Measurements from ENCODE around the gene USP32. TPM values are rescaled to one million over a fixed set of nuclear protein-coding genes. Genes with fewer than 3 reads are reported as not detected.

Gene USP32
- total and polyA plus RNA-seq, 3 experiments from 2014 or later = 8.6 to 24.8 (median 23.1) TPM

DNA sequence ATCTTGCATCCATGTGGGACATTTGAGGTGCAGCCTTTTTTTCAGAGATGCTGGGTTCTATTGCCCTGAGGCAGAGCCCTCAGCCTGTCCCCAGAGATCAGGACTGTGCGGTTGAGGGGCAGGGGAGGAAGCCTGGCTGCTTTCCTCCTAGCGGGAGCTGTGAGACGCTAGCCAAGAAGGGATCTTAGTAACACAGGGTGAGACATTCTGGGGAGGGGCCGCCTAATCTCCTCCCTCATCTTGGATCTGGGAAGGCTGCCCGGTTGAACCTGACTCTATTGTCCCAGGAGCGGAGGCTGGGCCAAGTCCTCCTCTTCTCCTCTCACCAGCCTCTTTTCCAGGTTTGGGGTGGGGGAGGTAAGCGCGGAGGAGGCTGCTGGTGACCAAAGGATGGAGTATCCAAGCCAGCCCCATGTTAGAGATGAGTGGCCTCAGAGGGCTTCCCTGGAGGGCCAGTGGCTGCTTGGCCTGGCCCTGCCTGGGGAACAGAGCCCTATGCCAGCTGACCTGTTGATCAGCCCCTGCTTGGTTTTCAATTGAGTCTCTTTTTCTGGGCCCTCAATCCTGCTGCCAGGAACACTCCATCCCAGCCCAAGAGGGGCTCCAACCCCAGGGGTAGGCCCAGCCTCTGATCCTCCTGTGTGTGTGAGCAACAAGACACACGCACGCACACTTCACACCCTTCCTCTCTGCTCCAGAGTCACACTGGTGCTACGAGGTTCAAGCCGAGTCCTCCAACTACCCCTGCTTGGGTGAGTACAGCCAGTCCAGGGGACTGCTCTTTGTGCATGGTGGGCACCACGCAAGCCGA lies 237.1 kb downstream of the USP32 start:
- Histone ChIP-seq H3K27ac (ENCODE audit: low read depth, low read length) (no peak overlapping the region), H3K4me1 (ENCODE audit: insufficient read depth, low read length) (peaks cover 8% of the 10 kb centered on the region), H3K4me3 (ENCODE audit: low read length) (no peak overlapping the region), H3K36me3 (ENCODE audit: insufficient read depth, low read length) (no peaks in the 10 kb centered on the region), H3K9me3 (ENCODE audit: low read length) (no peaks in the 10 kb centered on the region), H3K27me3 (ENCODE audit: insufficient read depth, low read length, poor library complexity, severe bottlenecking) (peaks cover 8% of the 10 kb centered on the region)
- Mint-ChIP-seq H3K4me1 (peaks cover 10 to 13% (median 12%) of the 10 kb centered on the region in 3 donors), H3K9me3 (peaks cover 0 to 2% (median 0%) of the 10 kb centered on the region in 5 donors), H3K27ac (no peak overlapping the region), H3K27me3 (peaks cover 30 to 69% of the 10 kb centered on the region in 2 donors), H3K36me3 (no peaks in the 10 kb centered on the region), H3K4me3 (no peak overlapping the region)
- POLR2A ChIA-PET = no interaction called here
- no peak for DNase-seq
- CTCF ChIA-PET = no interaction called here

DNA sequence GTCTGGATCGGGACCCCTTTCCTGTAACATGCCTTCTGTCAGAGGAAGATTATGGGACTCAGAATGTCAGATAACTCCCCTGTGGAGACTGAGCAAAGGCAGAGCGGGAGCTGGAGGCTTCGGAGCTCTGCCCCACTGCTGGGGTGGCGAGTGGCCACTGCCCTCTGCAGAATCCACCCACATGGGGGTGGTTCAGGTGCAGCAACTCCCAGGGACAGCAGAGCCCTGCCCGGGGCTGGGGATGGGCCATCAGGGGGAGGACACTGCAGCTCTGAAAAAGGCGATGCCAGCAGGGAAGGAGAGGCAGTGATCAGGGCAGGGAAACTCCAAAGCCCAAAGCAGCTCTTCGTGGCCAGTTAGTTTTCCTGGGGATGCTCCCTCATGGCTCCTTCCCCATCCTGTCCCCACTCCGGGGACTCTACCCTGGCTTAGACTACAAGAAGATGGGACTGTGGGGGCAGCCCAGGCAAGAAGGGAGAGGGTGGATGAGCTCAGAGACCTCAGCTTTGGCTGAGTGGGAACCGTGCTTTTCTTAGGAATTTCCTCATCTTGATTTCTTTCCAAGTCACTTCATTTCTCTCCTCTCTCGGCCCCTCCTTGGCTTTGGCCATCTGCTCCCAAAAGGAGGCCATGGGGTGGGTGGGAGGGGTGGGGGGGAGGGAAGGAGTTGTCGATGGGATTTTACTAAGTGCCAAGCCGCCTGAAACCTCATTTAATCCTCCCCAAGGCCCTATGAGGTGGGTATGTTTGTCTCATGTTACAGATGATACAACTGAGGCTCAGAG lies 238.1 kb downstream of the USP32 start:
- H3K27ac Mint-ChIP-seq = no peak overlapping the region

DNA sequence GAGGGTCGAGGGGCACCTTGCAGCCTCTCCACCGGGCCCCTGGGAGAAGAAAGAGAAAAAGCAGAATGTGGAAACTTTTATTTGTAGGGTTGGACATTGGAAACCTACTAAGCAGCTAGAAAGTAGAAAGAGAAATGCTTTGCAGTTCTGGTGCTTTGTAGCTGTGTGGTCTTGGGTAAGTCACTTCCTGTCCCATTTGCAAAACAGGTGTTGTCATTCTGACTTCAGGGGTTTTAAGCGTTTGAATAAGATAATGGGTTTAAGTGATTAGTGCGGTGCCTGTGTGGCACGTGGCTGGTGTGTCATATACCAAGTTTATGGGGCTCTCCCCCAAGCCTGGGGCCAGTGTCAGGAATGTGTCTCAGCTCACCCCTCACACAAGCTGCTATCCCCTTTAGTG lies 240.6 kb downstream of the USP32 start:
- POLR2A ChIA-PET = no interaction called here
- Histone ChIP-seq H3K9me3 (ENCODE audit: low read length) (no peaks in the 10 kb centered on the region), H3K4me1 (ENCODE audit: insufficient read depth, low read length) (peaks cover 8% of the 10 kb centered on the region), H3K27me3 (ENCODE audit: insufficient read depth, low read length, poor library complexity, severe bottlenecking) (peaks cover 36% of the 10 kb centered on the region), H3K4me3 (ENCODE audit: low read length) (no peak overlapping the region), H3K27ac (ENCODE audit: low read depth, low read length) (no peak overlapping the region), H3K36me3 (ENCODE audit: insufficient read depth, low read length) (no peaks in the 10 kb centered on the region)
- CTCF ChIA-PET = interaction anchor here (1.6 kb wide), 1 partner anchor 11 kb away, joined by 7 read pairs; no protein-coding TSS in a partner anchor
- Mint-ChIP-seq H3K27me3 (peaks cover 52 to 77% of the 10 kb centered on the region in 2 donors), H3K27ac (peak overlapping the region in 1 of 8 donors; percentile 29), H3K36me3 (no peaks in the 10 kb centered on the region), H3K4me1 (peaks cover 11 to 19% (median 17%) of the 10 kb centered on the region in 3 donors), H3K4me3 (peak overlapping the region in 6 of 7 donors; percentile 1 to 75 (median 69)), H3K9me3 (no peaks in the 10 kb centered on the region)
- no peak for DNase-seq

More for the DNA sequence above, 238.1 kb downstream of the USP32 start:
- CTCF ChIA-PET = interaction anchor here (1.1 to 1.6 kb wide), 2 partner anchors 12 to 282 kb away, joined by 3 to 6 read pairs; no protein-coding TSS in a partner anchor
- H3K27ac ChIP-seq (ENCODE audit: low read depth, low read length) = no peak overlapping the region
- peaks cover 8% of the 10 kb centered on the region for H3K4me1 ChIP-seq (ENCODE audit: insufficient read depth, low read length)
- H3K36me3 ChIP-seq (ENCODE audit: insufficient read depth, low read length) = no peaks in the 10 kb centered on the region
- peaks cover 17% of the 10 kb centered on the region for H3K27me3 ChIP-seq (ENCODE audit: insufficient read depth, low read length, poor library complexity, severe bottlenecking)
- DNase-seq = no peak
- peaks cover 11 to 19% (median 17%) of the 10 kb centered on the region in 3 donors for H3K4me1 Mint-ChIP-seq
- no peak overlapping the region for H3K4me3 Mint-ChIP-seq
- H3K4me3 ChIP-seq (ENCODE audit: low read length) = no peak overlapping the region
- H3K27me3 Mint-ChIP-seq = peaks cover 32 to 71% of the 10 kb centered on the region in 2 donors
- no peaks in the 10 kb centered on the region for H3K36me3 Mint-ChIP-seq
- POLR2A ChIA-PET = interaction anchor here (0.5 kb wide), 1 partner anchor 51 kb away, joined by 4 read pairs; no protein-coding TSS in a partner anchor
- peaks cover 0 to 2% (median 0%) of the 10 kb centered on the region in 5 donors for H3K9me3 Mint-ChIP-seq
- no peaks in the 10 kb centered on the region for H3K9me3 ChIP-seq (ENCODE audit: low read length)

DNA sequence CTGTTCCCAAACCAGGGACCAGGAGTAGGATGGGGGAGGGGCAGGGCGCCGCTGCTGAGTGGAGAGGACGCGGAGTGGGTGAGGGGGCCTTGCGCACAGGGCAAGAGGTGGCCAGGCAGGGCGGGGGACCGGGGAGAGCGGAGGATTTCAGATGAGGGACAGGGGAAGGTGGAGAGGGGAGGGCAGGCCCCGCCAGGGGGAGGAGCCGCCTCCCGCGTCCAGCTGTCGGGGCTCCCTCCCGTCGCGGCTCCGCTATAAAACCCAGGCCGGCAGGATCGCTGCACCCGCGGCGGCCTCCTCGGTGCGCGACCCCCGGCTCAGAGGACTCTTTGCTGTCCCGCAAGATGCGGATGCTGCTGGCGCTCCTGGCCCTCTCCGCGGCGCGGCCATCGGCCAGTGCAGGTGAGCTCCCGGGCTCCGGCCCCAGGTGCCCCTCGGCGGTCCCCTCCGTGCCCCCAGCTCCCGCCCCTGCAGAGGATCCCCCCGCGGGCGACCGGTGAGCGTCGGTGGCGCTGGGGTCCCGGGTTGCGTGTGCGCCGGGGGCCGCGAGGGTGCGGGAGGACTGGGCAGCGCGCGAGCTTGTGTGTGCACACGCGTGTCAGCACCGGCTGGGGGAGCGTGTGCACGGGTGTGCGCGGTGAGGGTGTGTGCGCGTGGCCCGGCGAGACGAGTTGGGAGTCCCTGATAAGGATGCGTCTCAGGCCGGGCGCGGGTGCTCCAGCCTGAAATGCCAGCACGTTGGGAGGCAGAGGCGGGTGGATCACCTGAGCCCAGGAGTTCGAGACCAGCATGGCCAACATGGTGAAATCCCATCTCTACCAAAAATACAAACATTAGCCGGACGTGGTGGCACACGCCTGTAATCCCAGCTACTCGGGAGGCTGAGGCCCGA lies 242.0 kb downstream of the USP32 start, which contains the start of gene CA4:
CA4 (plus strand) TSS at position 283 of the 892 bp plus-strand sequence; CDS start at position 345, 62 bp downstream.
- no peaks in the 10 kb centered on the region for H3K9me3 Mint-ChIP-seq

DNA sequence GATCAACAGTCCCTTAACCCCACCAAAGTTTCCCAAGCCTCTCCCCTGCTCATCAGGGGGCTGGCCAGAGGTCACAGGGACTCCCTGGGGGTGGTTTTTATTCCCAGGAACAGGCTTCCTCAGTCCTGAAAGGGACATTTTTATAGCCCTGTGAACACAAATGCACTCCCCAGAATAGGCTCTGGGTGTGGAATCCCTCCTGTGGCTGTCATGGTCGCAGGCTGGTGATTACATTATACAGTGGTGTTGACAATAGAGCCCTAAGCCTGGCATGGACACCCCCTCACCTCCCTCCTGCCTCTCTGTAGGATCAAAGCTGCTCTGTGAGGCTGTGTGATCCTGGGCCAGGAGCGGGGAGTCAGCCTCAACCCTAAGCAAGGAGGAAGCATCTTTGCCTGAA lies 243.6 kb downstream of the USP32 start:
- ChIA-PET POLR2A (no interaction called here), CTCF (no interaction called here)
- Mint-ChIP-seq H3K27me3 (peaks cover 67 to 88% of the 10 kb centered on the region in 2 donors), H3K4me3 (no peak overlapping the region), H3K9me3 (no peaks in the 10 kb centered on the region), H3K36me3 (no peaks in the 10 kb centered on the region), H3K27ac (no peak overlapping the region), H3K4me1 (peaks cover 16 to 22% (median 19%) of the 10 kb centered on the region in 3 donors)
- Histone ChIP-seq H3K36me3 (ENCODE audit: insufficient read depth, low read length) (no peaks in the 10 kb centered on the region), H3K27ac (ENCODE audit: low read depth, low read length) (no peak overlapping the region), H3K9me3 (ENCODE audit: low read length) (no peaks in the 10 kb centered on the region), H3K4me1 (ENCODE audit: insufficient read depth, low read length) (peaks cover 9% of the 10 kb centered on the region), H3K27me3 (ENCODE audit: insufficient read depth, low read length, poor library complexity, severe bottlenecking) (peaks cover 41% of the 10 kb centered on the region), H3K4me3 (ENCODE audit: low read length) (no peak overlapping the region)
- DNase-seq = no peak

More for the DNA sequence above, 242.0 kb downstream of the USP32 start, which contains the start of gene CA4:
- Histone ChIP-seq H3K27me3 (ENCODE audit: insufficient read depth, low read length, poor library complexity, severe bottlenecking) (peaks cover 41% of the 10 kb centered on the region), H3K4me1 (ENCODE audit: insufficient read depth, low read length) (peaks cover 8% of the 10 kb centered on the region), H3K4me3 (ENCODE audit: low read length) (no peak within 1 kb of the TSS), H3K36me3 (ENCODE audit: insufficient read depth, low read length) (no peaks in the 10 kb centered on the region), H3K27ac (ENCODE audit: low read depth, low read length) (no peak within 1 kb of the TSS), H3K9me3 (ENCODE audit: low read length) (no peaks in the 10 kb centered on the region)
- ChIA-PET POLR2A (no interaction called here), CTCF (interaction anchor here (1.6 kb wide), 1 partner anchor 9 kb away, joined by 7 read pairs; no protein-coding TSS in a partner anchor)
- H3K4me3 Mint-ChIP-seq = peak within 1 kb of the TSS in 6 of 7 donors; percentile 55 to 84 (median 71)
- H3K4me1 Mint-ChIP-seq = peaks cover 11 to 19% (median 17%) of the 10 kb centered on the region in 3 donors
- no peak for DNase-seq
- H3K27me3 Mint-ChIP-seq = peaks cover 63 to 80% of the 10 kb centered on the region in 2 donors
- peak within 1 kb of the TSS in 1 of 8 donors; percentile 74 for H3K27ac Mint-ChIP-seq
- H3K36me3 Mint-ChIP-seq = no peaks in the 10 kb centered on the region

DNA sequence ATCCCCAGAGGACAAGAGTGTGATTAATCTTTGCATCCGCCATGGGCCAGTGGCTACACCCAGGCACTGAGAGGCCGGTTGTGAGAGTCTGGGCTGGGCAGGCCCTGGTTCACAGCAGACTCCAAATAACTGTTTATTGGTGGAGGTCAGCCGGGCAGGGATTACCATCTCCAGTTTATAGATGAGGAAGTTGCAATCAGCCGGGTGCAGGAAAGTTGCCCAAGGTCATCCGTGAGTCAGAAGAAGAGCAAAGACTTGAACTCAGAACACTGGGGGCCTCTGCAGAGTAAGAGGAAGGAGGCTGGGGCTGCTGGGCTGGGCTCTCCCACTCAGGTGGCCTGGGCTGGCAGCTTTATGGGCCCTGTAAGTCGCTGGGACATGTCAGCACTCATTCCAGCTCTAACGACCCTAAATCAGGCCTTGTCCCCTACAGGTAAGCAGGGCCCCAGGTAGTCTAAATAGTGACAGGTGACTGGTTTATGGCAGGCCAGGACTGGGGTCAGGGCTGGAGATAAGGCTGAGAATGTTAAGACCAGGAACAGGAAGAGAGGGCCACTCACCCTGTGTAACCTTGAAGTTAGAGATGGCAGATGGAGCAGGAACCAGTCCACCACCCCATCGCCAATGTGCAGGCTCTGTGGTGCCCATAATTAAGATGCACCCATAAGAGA lies 244.2 kb downstream of the USP32 start:
- H3K4me3 Mint-ChIP-seq = no peak overlapping the region
- peaks cover 69 to 90% of the 10 kb centered on the region in 2 donors for H3K27me3 Mint-ChIP-seq
- Histone ChIP-seq H3K27ac (ENCODE audit: low read depth, low read length) (no peak overlapping the region), H3K4me1 (ENCODE audit: insufficient read depth, low read length) (peaks cover 14% of the 10 kb centered on the region), H3K4me3 (ENCODE audit: low read length) (no peak overlapping the region), H3K9me3 (ENCODE audit: low read length) (no peaks in the 10 kb centered on the region), H3K27me3 (ENCODE audit: insufficient read depth, low read length, poor library complexity, severe bottlenecking) (peaks cover 41% of the 10 kb centered on the region), H3K36me3 (ENCODE audit: insufficient read depth, low read length) (no peaks in the 10 kb centered on the region)
- H3K36me3 Mint-ChIP-seq = no peaks in the 10 kb centered on the region
- no peaks in the 10 kb centered on the region for H3K9me3 Mint-ChIP-seq
- CTCF ChIA-PET = no interaction called here
- peaks cover 23 to 29% (median 26%) of the 10 kb centered on the region in 3 donors for H3K4me1 Mint-ChIP-seq
- POLR2A ChIA-PET = no interaction called here
- no peak overlapping the region for H3K27ac Mint-ChIP-seq
- no peak for DNase-seq

DNA sequence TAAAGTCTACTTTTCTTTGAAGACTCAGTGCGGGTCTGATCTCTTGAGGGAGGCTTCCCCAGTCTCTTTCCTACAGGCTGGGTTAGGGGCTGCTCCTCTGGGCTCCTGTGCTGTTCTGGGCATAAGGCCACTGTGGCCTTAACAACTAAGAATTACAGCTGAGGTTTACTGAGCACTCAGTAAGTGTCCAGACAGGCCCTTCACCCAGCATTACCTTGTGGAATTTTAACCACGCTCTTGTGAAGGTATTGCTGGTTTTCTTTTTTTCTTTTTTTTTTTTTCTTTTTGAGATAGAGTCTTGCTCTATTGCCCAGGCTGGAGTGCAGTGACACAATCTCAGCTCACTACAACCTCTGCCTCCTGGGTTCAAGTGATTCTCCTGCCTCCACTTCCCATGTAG lies 245.7 kb downstream of the USP32 start:
- H3K9me3 Mint-ChIP-seq = no peaks in the 10 kb centered on the region
- no peaks in the 10 kb centered on the region for H3K36me3 Mint-ChIP-seq
- H3K4me3 Mint-ChIP-seq = no peak overlapping the region
- H3K9me3 ChIP-seq (ENCODE audit: low read length) = no peaks in the 10 kb centered on the region
- no peak overlapping the region for H3K27ac ChIP-seq (ENCODE audit: low read depth, low read length)
- H3K4me3 ChIP-seq (ENCODE audit: low read length) = no peak overlapping the region
- peaks cover 23 to 35% (median 26%) of the 10 kb centered on the region in 3 donors for H3K4me1 Mint-ChIP-seq
- no peak for DNase-seq
- no peaks in the 10 kb centered on the region for H3K36me3 ChIP-seq (ENCODE audit: insufficient read depth, low read length)
- ChIA-PET POLR2A (no interaction called here), CTCF (no interaction called here)
- H3K27me3 ChIP-seq (ENCODE audit: insufficient read depth, low read length, poor library complexity, severe bottlenecking) = peaks cover 47% of the 10 kb centered on the region
- peaks cover 71 to 88% of the 10 kb centered on the region in 2 donors for H3K27me3 Mint-ChIP-seq
- no peak overlapping the region for H3K27ac Mint-ChIP-seq
- peaks cover 12% of the 10 kb centered on the region for H3K4me1 ChIP-seq (ENCODE audit: insufficient read depth, low read length)

Data from CD8-positive, alpha-beta memory T cell (primary cell).